Right lobe of liver (tissue), 6 donors: Measurements from ENCODE around the gene ZNF587B. TPM values are rescaled to one million over a fixed set of nuclear protein-coding genes. Genes with fewer than 3 reads are reported as not detected.

Experiments used
- ATAC-seq, 4 donors: fragments of 200-7000 bp; cut with Tn5 transposase; one replicate each; pipeline ENCODE4 v1.9.1; 2020; ENCODE audit warnings: mild to moderate bottlenecking in 4 of 4, moderate library complexity in 4 of 4
- DNase-seq, 3 donors: peaks; one replicate each; pipeline ENCODE4 v3.0.0-alpha.2; 2020
- H3K27ac ChIP-seq, 3 donors: fragments of 200-600 bp; one replicate each; pipeline ENCODE4 v1.8.0; 2022
- H3K27me3 ChIP-seq, 2 donors: fragments of 200-600 bp; one replicate each; pipeline ENCODE4 v1.8.0; 2022
- H3K36me3 ChIP-seq, 4 donors: fragments of 200-600 bp; sonication (generic) in 1 of 4; one replicate each; pipeline versions ENCODE4 v1.5.1 to v1.8.0; 2017 to 2022; ENCODE audit warnings: control low read depth in 1 of 4
- H3K4me1 ChIP-seq, 4 donors: fragments of 200-600 bp; sonication (generic) in 1 of 4; one replicate each; pipeline versions ENCODE4 v1.5.1 to v1.8.0; 2017 to 2022; ENCODE audit warnings: control low read depth in 1 of 4
- H3K4me3 ChIP-seq, 3 donors: fragments of 200-600 bp; one replicate each; pipeline ENCODE4 v1.8.0; 2022
- H3K9me3 ChIP-seq, 4 donors: fragments of 200-600 bp; sonication (generic) in 1 of 4; one replicate each; pipeline versions ENCODE4 v1.5.1 to v1.8.0; 2017 to 2022; ENCODE audit warnings: control low read depth in 1 of 4
- CTCF ChIP-seq, 4 donors: fragments of 200-600 bp in 3 of 4; fragments of 450-650 bp in 1 of 4; IDR thresholded peaks; one replicate each; pipeline versions ENCODE4 v1.5.1 to v1.8.0; 2016 to 2022; ENCODE audit warnings: antibody characterized with exemption in 4 of 4, mild to moderate bottlenecking in 2 of 4
- POLR2A ChIP-seq: fragments of 450-650 bp; IDR thresholded peaks from one replicate; pipeline ENCODE4 v1.6.1; 2017; ENCODE audit warnings: antibody characterized with exemption, mild to moderate bottlenecking
- WGBS: methylation state at CpG from one replicate; pipeline ENCODE4 v1.1.6; 2018; ENCODE audit warnings: low coverage, low lambda C conversion rate; ENCODE audit not compliant: insufficient coverage; ENCODE audit errors: missing lambda C conversion rate; 5-methylcytosine and 5-hydroxymethylcytosine counted together
- intact Hi-C, 2 donors: fragments of 100-400 bp; cut with DNase I; formaldehyde crosslinking; loops; one replicate each; pipeline versions ENCODE4 v1.11.2 to v1.14.1; 2022
- total RNA-seq, 6 experiments: library from RNA; depleted of rRNA in 2 of 6; stranded (reverse); fragments of >200 nt in 2 of 6; fragmentation: NEBNext Ultra II Directional in 3 of 6; extraction: Animal tissue kit (Norgen Biotek cat#: 25700) in 3 of 6; gene quantifications; one replicate each; pipeline versions ENCODE4 v1.1.0 to v1.2.4, GENCODE V29; 2016 to 2023
- donor health status: DM: no; HTN: yes; CAD: no.
- donor health status: DM: no; HTN: no; CAD: no.
- donor health status: DM: no; HTN: no; CAD: no.
- donor health status: DM: no; HTN: yes; CAD: no.
- donor health status: DM: no; HTN: yes; CAD: no.

Gene ZNF587B
- total RNA-seq, 6 experiments from 2014 or later: 7.2 to 13.1 (median 10.4) TPM

- Histone ChIP-seq H3K9me3 (no peaks in the 10 kb centered on the region), H3K4me1 (peaks cover 0 to 45% (median 10%) of the 10 kb centered on the region in 4 donors), H3K27ac (peak overlapping the region; percentile 48 to 72 (median 67)), H3K36me3 (peaks cover 0 to 18% (median 5%) of the 10 kb centered on the region in 4 donors), H3K27me3 (no peaks in the 10 kb centered on the region), H3K4me3 (peak overlapping the region; percentile 63 to 92 (median 80))
- ATAC-seq (peak; percentile 21 to 35 (median 30)), DNase-seq (peak in 1 of 3 donors; percentile 41)
- TF ChIP-seq CTCF (IDR thresholded peaks at IDR 0.05): no peak
- TF ChIP-seq POLR2A: no peak
- intact Hi-C loops: no loop called here
- 9% methylated on average over 11 of the region's 13 CpGs for WGBS
Measured at GRCh38 chr19:57813919-57814504, 16.1 kb upstream of the ZNF587B start.

GRCh38 chr19:57814505-57815246 is 15.4 kb upstream of the ZNF587B start, which contains the start of gene ZNF552:
Gene ZNF552 (minus strand): TSS chr19:57814913. CDS start chr19:57814743, 170 bp downstream.
- intact Hi-C loops: no loop called here
- H3K4me3 ChIP-seq: peak within 1 kb of the TSS; percentile 63 to 92 (median 80)
- H3K27ac ChIP-seq: peak within 1 kb of the TSS; percentile 48 to 72 (median 67)
- DNase-seq: peak; percentile 86 to 92 (median 91)
- ATAC-seq: peak; percentile 86 to 93 (median 88)
- TF ChIP-seq CTCF (IDR thresholded peaks at IDR 0.05) (no peak), POLR2A (peak; percentile 92)
- H3K36me3 ChIP-seq: peaks cover 0 to 11% (median 4%) of the 10 kb centered on the region in 4 donors
- under 1% methylated on average over 29 of the region's 50 CpGs for WGBS
- no peaks in the 10 kb centered on the region for H3K9me3 ChIP-seq
- H3K4me1 ChIP-seq: peaks cover 0 to 42% (median 9%) of the 10 kb centered on the region in 4 donors
- no peaks in the 10 kb centered on the region for H3K27me3 ChIP-seq

- ATAC-seq: no peak
- TF ChIP-seq CTCF (IDR thresholded peaks at IDR 0.05): no peak
- no peak for TF ChIP-seq POLR2A
- Histone ChIP-seq H3K4me3 (peak overlapping the region; percentile 63 to 92 (median 80)), H3K9me3 (no peaks in the 10 kb centered on the region), H3K36me3 (peaks cover 0 to 10% (median 4%) of the 10 kb centered on the region in 4 donors), H3K27ac (peak overlapping the region in 2 of 3 donors; percentile 48 to 72), H3K4me1 (peaks cover 0 to 38% (median 5%) of the 10 kb centered on the region in 4 donors), H3K27me3 (no peaks in the 10 kb centered on the region)
- 76% methylated on average over 7 of the region's 17 CpGs for WGBS
- intact Hi-C loops: no loop called here
- peak in 2 of 3 donors; percentile 43 to 61 for DNase-seq
Measured at GRCh38 chr19:57815247-57816075, 14.6 kb upstream of the ZNF587B start.

- Histone ChIP-seq H3K36me3 (peaks cover 0 to 10% (median 4%) of the 10 kb centered on the region in 4 donors), H3K4me1 (peaks cover 0 to 35% (median 0%) of the 10 kb centered on the region in 4 donors), H3K4me3 (no peak overlapping the region), H3K27me3 (no peaks in the 10 kb centered on the region), H3K9me3 (no peaks in the 10 kb centered on the region), H3K27ac (no peak overlapping the region)
- intact Hi-C loops: no loop called here
- no peak for TF ChIP-seq POLR2A
- TF ChIP-seq CTCF (IDR thresholded peaks at IDR 0.05): no peak
- WGBS: 89% methylated on average over 6 of the region's 7 CpGs
- ATAC-seq (no peak), DNase-seq (peak in 1 of 3 donors; percentile 23)
Measured at GRCh38 chr19:57816652-57817051, 13.4 kb upstream of the ZNF587B start.
